ENCODE measurements around the gene AMD1.

AMD1 gene

GRCh38 chr6:110884321-110884720 is 9.7 kb downstream of the AMD1 start:
- TF ChIP-seq CTCF (IDR thresholded peaks at IDR 0.05): no peak
- peaks cover 19% of the 10 kb centered on the region for H3K4me1 ChIP-seq

GRCh38 chr6:110885526-110885925 is 10.9 kb downstream of the AMD1 start:
- Histone ChIP-seq H2AFZ (no peak overlapping the region), H3K9ac (no peak overlapping the region), H3K36me3 (ENCODE audit: control insufficient read depth, insufficient read depth, low read length) (no peaks in the 10 kb centered on the region), H3K27ac (no peak overlapping the region), H3K79me2 (peaks cover 65% of the 10 kb centered on the region), H3K27me3 (ENCODE audit: control insufficient read depth, insufficient read depth, low read length) (no peaks in the 10 kb centered on the region), H3K9me3 (ENCODE audit: control insufficient read depth, low read length) (no peaks in the 10 kb centered on the region), H3K4me2 (ENCODE audit: low read length) (no peak overlapping the region), H3K4me3 (ENCODE audit: low read depth, low read length) (no peak overlapping the region), H3K4me1 (peaks cover 15% of the 10 kb centered on the region)
- TF ChIP-seq CTCF (IDR thresholded peaks at IDR 0.05): no peak

More at GRCh38 chr6:110884321-110884720, 9.7 kb downstream of the AMD1 start:
- H3K4me3 ChIP-seq (ENCODE audit: low read depth, low read length): no peak overlapping the region
- H3K9me3 ChIP-seq (ENCODE audit: control insufficient read depth, low read length): no peaks in the 10 kb centered on the region
- H3K4me2 ChIP-seq (ENCODE audit: low read length): no peak overlapping the region
- H3K9ac ChIP-seq: no peak overlapping the region
- H3K27me3 ChIP-seq (ENCODE audit: control insufficient read depth, insufficient read depth, low read length): no peaks in the 10 kb centered on the region
- no peak overlapping the region for H3K27ac ChIP-seq
- H3K36me3 ChIP-seq (ENCODE audit: control insufficient read depth, insufficient read depth, low read length): no peaks in the 10 kb centered on the region
- H3K79me2 ChIP-seq: peaks cover 77% of the 10 kb centered on the region
- no peak overlapping the region for H2AFZ ChIP-seq

GRCh38 chr6:110886555-110887167 is 12.1 kb downstream of the AMD1 start:
- Histone ChIP-seq H3K9me3 (ENCODE audit: control insufficient read depth, low read length) (no peaks in the 10 kb centered on the region), H3K36me3 (ENCODE audit: control insufficient read depth, insufficient read depth, low read length) (no peaks in the 10 kb centered on the region), H3K27me3 (ENCODE audit: control insufficient read depth, insufficient read depth, low read length) (no peaks in the 10 kb centered on the region), H3K27ac (no peak overlapping the region), H3K79me2 (peaks cover 54% of the 10 kb centered on the region), H3K9ac (no peak overlapping the region), H3K4me1 (peaks cover 15% of the 10 kb centered on the region), H3K4me2 (ENCODE audit: low read length) (no peak overlapping the region), H2AFZ (no peak overlapping the region), H3K4me3 (ENCODE audit: low read depth, low read length) (no peak overlapping the region)
- no peak for TF ChIP-seq CTCF (IDR thresholded peaks at IDR 0.05)

GRCh38 chr6:110890288-110890687 is 15.7 kb downstream of the AMD1 start:
- no peak overlapping the region for H3K9ac ChIP-seq
- no peak overlapping the region for H3K4me2 ChIP-seq (ENCODE audit: low read length)
- no peaks in the 10 kb centered on the region for H3K27me3 ChIP-seq (ENCODE audit: control insufficient read depth, insufficient read depth, low read length)
- peaks cover 23% of the 10 kb centered on the region for H3K79me2 ChIP-seq
- H3K27ac ChIP-seq: no peak overlapping the region
- no peak for TF ChIP-seq CTCF (IDR thresholded peaks at IDR 0.05)
- no peaks in the 10 kb centered on the region for H3K4me1 ChIP-seq
- H3K4me3 ChIP-seq (ENCODE audit: low read depth, low read length): no peak overlapping the region
- no peak overlapping the region for H2AFZ ChIP-seq
- no peaks in the 10 kb centered on the region for H3K9me3 ChIP-seq (ENCODE audit: control insufficient read depth, low read length)
- no peaks in the 10 kb centered on the region for H3K36me3 ChIP-seq (ENCODE audit: control insufficient read depth, insufficient read depth, low read length)
